ENCODE data around the gene YPEL1.

DNA sequence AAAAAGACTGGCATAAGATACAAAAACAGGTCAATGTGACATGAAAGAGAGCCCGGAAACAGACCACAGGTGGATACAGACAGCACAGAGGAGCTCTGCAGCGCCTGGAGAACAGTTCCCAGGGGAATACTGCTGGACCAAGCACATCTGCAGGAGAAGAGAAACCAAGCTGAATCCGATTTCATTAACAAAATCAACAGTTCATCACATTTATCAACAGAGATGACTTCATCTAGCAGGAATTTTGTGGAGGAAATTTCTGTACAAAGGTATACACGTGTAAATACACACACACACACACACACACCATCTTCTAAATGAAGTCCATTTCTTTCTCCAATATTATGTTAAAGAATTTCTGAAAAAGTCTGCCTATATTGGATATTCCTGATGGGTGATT, 17.1 kb downstream of the YPEL1 start:
- TF ChIP-seq, protein P1, sequence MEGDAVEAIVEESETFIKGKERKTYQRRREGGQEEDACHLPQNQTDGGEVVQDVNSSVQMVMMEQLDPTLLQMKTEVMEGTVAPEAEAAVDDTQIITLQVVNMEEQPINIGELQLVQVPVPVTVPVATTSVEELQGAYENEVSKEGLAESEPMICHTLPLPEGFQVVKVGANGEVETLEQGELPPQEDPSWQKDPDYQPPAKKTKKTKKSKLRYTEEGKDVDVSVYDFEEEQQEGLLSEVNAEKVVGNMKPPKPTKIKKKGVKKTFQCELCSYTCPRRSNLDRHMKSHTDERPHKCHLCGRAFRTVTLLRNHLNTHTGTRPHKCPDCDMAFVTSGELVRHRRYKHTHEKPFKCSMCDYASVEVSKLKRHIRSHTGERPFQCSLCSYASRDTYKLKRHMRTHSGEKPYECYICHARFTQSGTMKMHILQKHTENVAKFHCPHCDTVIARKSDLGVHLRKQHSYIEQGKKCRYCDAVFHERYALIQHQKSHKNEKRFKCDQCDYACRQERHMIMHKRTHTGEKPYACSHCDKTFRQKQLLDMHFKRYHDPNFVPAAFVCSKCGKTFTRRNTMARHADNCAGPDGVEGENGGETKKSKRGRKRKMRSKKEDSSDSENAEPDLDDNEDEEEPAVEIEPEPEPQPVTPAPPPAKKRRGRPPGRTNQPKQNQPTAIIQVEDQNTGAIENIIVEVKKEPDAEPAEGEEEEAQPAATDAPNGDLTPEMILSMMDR (IDR thresholded peaks at IDR 0.05), result no peak
- no peak for TF ChIP-seq POLR2AphosphoS5 (IDR thresholded peaks at IDR 0.05)
- TF ChIP-seq EP300 (IDR thresholded peaks at IDR 0.05; ENCODE audit: low read depth), result no peak
- TF ChIP-seq POLR2A (IDR thresholded peaks at IDR 0.05), result no peak
